ENCODE results near the gene BATF3.
"Not testable (repeated sequence)": the region's sequence is repeated elsewhere in the genome, so short reads cannot be mapped to it uniquely, and the experiment has no call there.

The BATF3 gene

GRCh38 chr1:212658250-212658649, 41.4 kb downstream of the BATF3 start:
- DNase-seq (ENCODE audit: low spot score): not testable (repeated sequence)

- no peak for DNase-seq (ENCODE audit: low spot score)
Measured at GRCh38 chr1:212656730-212657129, 42.9 kb downstream of the BATF3 start.

GRCh38 chr1:212655668-212656440, 43.8 kb downstream of the BATF3 start:
- peak; percentile 31 for DNase-seq (ENCODE audit: low spot score)

GRCh38 chr1:212652609-212653008, 47.0 kb downstream of the BATF3 start:
- DNase-seq (ENCODE audit: low spot score): no peak

- no peak for DNase-seq (ENCODE audit: low spot score)
Measured at GRCh38 chr1:212651977-212652376, 47.7 kb downstream of the BATF3 start.

- peak; percentile 64 for DNase-seq (ENCODE audit: low spot score)
Measured at GRCh38 chr1:212651521-212651920, 48.1 kb downstream of the BATF3 start.

GRCh38 chr1:212650228-212650627, 49.4 kb downstream of the BATF3 start:
- no peak for DNase-seq (ENCODE audit: low spot score)

- DNase-seq (ENCODE audit: low spot score): no peak
Measured at GRCh38 chr1:212649020-212649419, 50.6 kb downstream of the BATF3 start.

- no peak for DNase-seq (ENCODE audit: low spot score)
Measured at GRCh38 chr1:212648431-212648830, 51.2 kb downstream of the BATF3 start.

GRCh38 chr1:212647004-212647403, 52.6 kb downstream of the BATF3 start:
- no peak for DNase-seq (ENCODE audit: low spot score)

- DNase-seq (ENCODE audit: low spot score): no peak
Measured at GRCh38 chr1:212646588-212646987, 53.1 kb downstream of the BATF3 start.

GRCh38 chr1:212645546-212646543, 53.8 kb downstream of the BATF3 start:
- DNase-seq (ENCODE audit: low spot score): no peak

- DNase-seq (ENCODE audit: low spot score): no peak
Measured at GRCh38 chr1:212644866-212645545, 54.6 kb downstream of the BATF3 start.

- DNase-seq (ENCODE audit: low spot score): no peak
Measured at GRCh38 chr1:212643877-212644276, 55.8 kb downstream of the BATF3 start.

- DNase-seq (ENCODE audit: low spot score): no peak
Measured at GRCh38 chr1:212641956-212642355, 57.7 kb downstream of the BATF3 start.

GRCh38 chr1:212640223-212640878, 59.3 kb downstream of the BATF3 start:
- no peak for DNase-seq (ENCODE audit: low spot score)

- not testable (repeated sequence) for DNase-seq (ENCODE audit: low spot score)
Measured at GRCh38 chr1:212639524-212639923, 60.1 kb downstream of the BATF3 start.

- DNase-seq (ENCODE audit: low spot score): peak; percentile 18
Measured at GRCh38 chr1:212638492-212639151, 61.0 kb downstream of the BATF3 start.

- peak; percentile 38 for DNase-seq (ENCODE audit: low spot score)
Measured at GRCh38 chr1:212637902-212638301, 61.7 kb downstream of the BATF3 start.

Measured in GM03348 (cell line).